ENCODE data around the gene RREB1. TPM values are rescaled to one million over a fixed set of nuclear protein-coding genes. Genes with fewer than 3 reads are reported as not detected.

The RREB1 gene
- polyA plus RNA-seq, 2 of the 4 experiments (the other 2 are of a cell fraction) = 2.2 to 5.0 TPM

GRCh38 chr6:7213416-7213815 lies 105.7 kb downstream of the RREB1 start:
- ATAC-seq = no peak
- Histone ChIP-seq H3K4me1 (no peaks in the 10 kb centered on the region), H3K4me2 (no peak overlapping the region), H3K27ac (no peak overlapping the region), H3K4me3 (no peak overlapping the region), H3K9me3 (no peaks in the 10 kb centered on the region)
- ChIA-PET POLR2A (no interaction called here), CTCF (interaction anchor here (1.6 kb wide), 1 partner anchor 9 kb away, joined by 3 read pairs; no protein-coding TSS in a partner anchor)
- no peak for FAIRE-seq
- no peak for TF ChIP-seq POLR2A (IDR thresholded peaks at IDR 0.05; ENCODE audit: low read length)
- no peak for DNase-seq (ENCODE audit: low read depth in 1 of 2, low spot score in 1 of 2)
- WGBS (ENCODE audit: missing lambda C conversion rate) = 75% methylated on average over 1 of the region's 2 CpGs

DNA sequence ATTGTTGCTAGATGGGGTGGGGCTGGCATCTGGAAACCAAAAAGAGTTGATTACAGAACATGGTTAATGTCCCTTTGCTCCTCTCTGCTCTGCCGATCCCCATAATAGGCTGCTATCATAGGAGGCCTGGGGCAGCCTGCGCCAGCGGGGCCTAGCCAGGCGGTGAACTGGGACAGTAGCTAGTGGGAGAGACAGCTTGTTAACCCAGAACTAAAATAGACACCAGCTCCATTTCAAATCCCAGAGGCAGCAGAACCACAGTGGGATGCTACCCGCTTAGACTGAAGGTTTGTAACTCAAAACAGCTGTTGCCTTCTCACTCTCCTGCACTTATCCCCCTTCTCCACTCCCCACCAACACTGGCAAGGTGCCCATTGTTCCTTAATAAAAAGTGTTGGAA lies 106.7 kb downstream of the RREB1 start:
- no peak for TF ChIP-seq EP300 (IDR thresholded peaks at IDR 0.05)
- TF ChIP-seq ZFP36 (IDR thresholded peaks at IDR 0.05; ENCODE audit: borderline replicate concordance, partially characterized antibody) = no peak
- no peak for TF ChIP-seq JUNB (IDR thresholded peaks at IDR 0.05)
- no peak for TF ChIP-seq RARB (CRISPR knock-in tag; IDR thresholded peaks at IDR 0.05)
- TF ChIP-seq ATOH8 (CRISPR knock-in tag; IDR thresholded peaks at IDR 0.05; ENCODE audit: low read depth) = no peak
- no peak for TF ChIP-seq USF2 (IDR thresholded peaks at IDR 0.05)
- no peak for TF ChIP-seq HOXA7 (CRISPR knock-in tag; IDR thresholded peaks at IDR 0.05)
- no peak for TF ChIP-seq HOXB13 (CRISPR knock-in tag; IDR thresholded peaks at IDR 0.05; ENCODE audit: low read depth)
- no peak for TF ChIP-seq TFCP2L1 (CRISPR knock-in tag; IDR thresholded peaks at IDR 0.05)
- TF ChIP-seq EHF (CRISPR knock-in tag; IDR thresholded peaks at IDR 0.05) = no peak
- TF ChIP-seq KDM5A (IDR thresholded peaks at IDR 0.05) = no peak
- FAIRE-seq = no peak
- 100% methylated on average over 4 of the region's 5 CpGs for WGBS (ENCODE audit: missing lambda C conversion rate)
- Histone ChIP-seq H3K4me1 (no peaks in the 10 kb centered on the region), H3K4me2 (no peak overlapping the region), H3K27ac (no peak overlapping the region), H3K9me3 (no peaks in the 10 kb centered on the region), H3K4me3 (no peak overlapping the region)
- DNase-seq (ENCODE audit: low read depth in 1 of 2, low spot score in 1 of 2) = no peak
- no peak for ATAC-seq
- ChIA-PET POLR2A (no interaction called here), CTCF (no interaction called here)

- 71% methylated on average over 8 of the region's 8 CpGs for WGBS (ENCODE audit: missing lambda C conversion rate)
- no peaks in the 10 kb centered on the region for H3K9me3 ChIP-seq
- no peak for DNase-seq (ENCODE audit: low read depth in 1 of 2, low spot score in 1 of 2)
- H3K27ac ChIP-seq = no peak overlapping the region
- ATAC-seq = no peak
- H3K4me3 ChIP-seq = no peak overlapping the region
- no peaks in the 10 kb centered on the region for H3K4me1 ChIP-seq
- POLR2A ChIA-PET = no interaction called here
- FAIRE-seq = no peak
- CTCF ChIA-PET = no interaction called here
- TF ChIP-seq MAZ (IDR thresholded peaks at IDR 0.05; ENCODE audit: borderline replicate concordance, low read depth, low read length) (no peak), CEBPB (IDR thresholded peaks at IDR 0.05) (no peak), CHD2 (IDR thresholded peaks at IDR 0.05; ENCODE audit: low read length, partially characterized antibody) (no peak)
- no peak overlapping the region for H3K4me2 ChIP-seq
These were observed 107.4 kb downstream of the RREB1 start for GRCh38 chr6:7215131-7215530.

DNA sequence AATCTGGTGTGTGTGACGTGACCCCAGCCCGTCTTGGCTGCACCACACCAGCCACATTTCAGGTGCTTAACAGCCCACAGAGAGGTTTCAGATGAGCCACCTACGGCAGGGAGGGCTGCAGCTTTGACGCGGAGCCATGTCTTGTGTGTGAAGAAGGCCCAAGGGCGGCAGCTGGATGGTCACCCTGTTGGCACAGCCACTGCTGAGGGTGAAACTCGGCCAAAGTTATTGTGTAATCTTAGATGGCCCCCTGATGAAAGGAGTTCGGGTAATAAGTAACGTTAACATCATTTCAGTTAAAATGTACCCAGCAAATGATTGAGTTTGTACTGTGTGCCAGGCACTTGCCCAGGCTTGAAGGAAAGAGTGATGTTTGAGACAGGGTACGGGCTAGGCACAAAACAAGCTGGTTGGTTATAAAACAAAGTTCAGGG lies 108.1 kb downstream of the RREB1 start:
- ChIA-PET POLR2A (no interaction called here), CTCF (no interaction called here)
- DNase-seq (ENCODE audit: low read depth in 1 of 2, low spot score in 1 of 2) (no peak), FAIRE-seq (no peak), ATAC-seq (no peak)
- Histone ChIP-seq H3K9me3 (no peaks in the 10 kb centered on the region), H3K27ac (no peak overlapping the region), H3K4me3 (no peak overlapping the region), H3K4me1 (no peaks in the 10 kb centered on the region), H3K4me2 (no peak overlapping the region)
- WGBS (ENCODE audit: missing lambda C conversion rate) = 76% methylated on average over 6 of the region's 10 CpGs
- TF ChIP-seq ELK1 (IDR thresholded peaks at IDR 0.05; ENCODE audit: low read depth, low read length) (no peak), HEYL (CRISPR knock-in tag; IDR thresholded peaks at IDR 0.05) (no peak), HMGXB4 (CRISPR knock-in tag; IDR thresholded peaks at IDR 0.05; ENCODE audit: borderline replicate concordance) (no peak), ESRRA (IDR thresholded peaks at IDR 0.05; ENCODE audit: borderline replicate concordance, low read length) (no peak), ZFP36 (IDR thresholded peaks at IDR 0.05; ENCODE audit: borderline replicate concordance, partially characterized antibody) (no peak), JUN (IDR thresholded peaks at IDR 0.05) (no peak), KDM1A (IDR thresholded peaks at IDR 0.05; ENCODE audit: low read depth) (no peak), HES2 (IDR thresholded peaks at IDR 0.05) (no peak), SREBF2 (IDR thresholded peaks at IDR 0.05) (no peak), MAFK (IDR thresholded peaks at IDR 0.05; ENCODE audit: partially characterized antibody) (no peak), TP53 (CRISPR knock-in tag; IDR thresholded peaks at IDR 0.05) (no peak), CEBPB (IDR thresholded peaks at IDR 0.05) (no peak), PHF8 (IDR thresholded peaks at IDR 0.05; ENCODE audit: borderline replicate concordance, low read depth) (no peak), HOXB5 (CRISPR knock-in tag; IDR thresholded peaks at IDR 0.05) (no peak), RNF2 (IDR thresholded peaks at IDR 0.05; ENCODE audit: borderline replicate concordance, low read depth) (no peak)
- TF ChIP-seq, protein P1, sequence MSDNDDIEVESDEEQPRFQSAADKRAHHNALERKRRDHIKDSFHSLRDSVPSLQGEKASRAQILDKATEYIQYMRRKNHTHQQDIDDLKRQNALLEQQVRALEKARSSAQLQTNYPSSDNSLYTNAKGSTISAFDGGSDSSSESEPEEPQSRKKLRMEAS (IDR thresholded peaks at IDR 0.05) = no peak
